Measurements from ENCODE around the gene LACRT. TPM values are rescaled to one million over a fixed set of nuclear protein-coding genes. Genes with fewer than 3 reads are reported as not detected.

The LACRT gene
- total and polyA plus RNA-seq, 8 donors = not detected

GRCh38 chr12:54603872-54604271 lies 30.8 kb downstream of the LACRT start:
- no peaks in the 10 kb centered on the region for H3K4me1 ChIP-seq
- TF ChIP-seq POLR2A (IDR thresholded peaks at IDR 0.05) (no peak), CTCF (IDR thresholded peaks at IDR 0.05) (no peak), EP300 (IDR thresholded peaks at IDR 0.05) (no peak), POLR2AphosphoS5 (IDR thresholded peaks at IDR 0.05) (no peak)
- H3K9me3 ChIP-seq = no peaks in the 10 kb centered on the region
- H3K27me3 ChIP-seq = peaks cover 0 to 4% (median 0%) of the 10 kb centered on the region in 3 donors
- no peak overlapping the region for H3K4me3 ChIP-seq
- no peaks in the 10 kb centered on the region for H3K36me3 ChIP-seq
- no peak overlapping the region for H3K27ac ChIP-seq
- no peak for DNase-seq
- intact Hi-C loops (cut with DNase I; ENCODE audit: low total_unique reads) = no loop called here
- 83 to 92% (median 87%) methylated on average over 5 of the region's 5 CpGs for WGBS, 5 donors

- Histone ChIP-seq H3K27me3 (peaks cover 0 to 2% (median 0%) of the 10 kb centered on the region in 3 donors), H3K36me3 (no peaks in the 10 kb centered on the region), H3K9me3 (no peaks in the 10 kb centered on the region), H3K27ac (no peak overlapping the region), H3K4me3 (no peak overlapping the region), H3K4me1 (no peaks in the 10 kb centered on the region)
- intact Hi-C loops (cut with DNase I; ENCODE audit: low total_unique reads) = no loop called here
- TF ChIP-seq CTCF (IDR thresholded peaks at IDR 0.05) = peak in 5 of 7 experiments; percentile 41 to 75 (median 69)
- peak in 1 of 3 donors; percentile 25 for TF ChIP-seq POLR2AphosphoS5 (IDR thresholded peaks at IDR 0.05)
- TF ChIP-seq POLR2A (IDR thresholded peaks at IDR 0.05) = no peak
- DNase-seq = peak; percentile 71 to 87
- WGBS, 5 donors = 16 to 27% (median 24%) methylated on average over 8 of the region's 8 CpGs
Measured at GRCh38 chr12:54603173-54603814, 31.4 kb downstream of the LACRT start.

- H3K4me1 ChIP-seq = no peaks in the 10 kb centered on the region
- H3K27me3 ChIP-seq = no peaks in the 10 kb centered on the region
- WGBS, 5 donors = 36 to 53% (median 45%) methylated on average over 2 of the region's 2 CpGs
- no peak overlapping the region for H3K4me3 ChIP-seq
- intact Hi-C loops (cut with DNase I; ENCODE audit: low total_unique reads) = no loop called here
- H3K9me3 ChIP-seq = no peaks in the 10 kb centered on the region
- no peaks in the 10 kb centered on the region for H3K36me3 ChIP-seq
- H3K27ac ChIP-seq = no peak overlapping the region
- DNase-seq = no peak
- TF ChIP-seq CTCF (IDR thresholded peaks at IDR 0.05) (no peak), EP300 (IDR thresholded peaks at IDR 0.05) (no peak), POLR2A (IDR thresholded peaks at IDR 0.05) (no peak)
Measured at GRCh38 chr12:54602661-54603060, 32.0 kb downstream of the LACRT start.

GRCh38 chr12:54601841-54602240 lies 32.9 kb downstream of the LACRT start:
- TF ChIP-seq CTCF (IDR thresholded peaks at IDR 0.05) (no peak), POLR2A (IDR thresholded peaks at IDR 0.05) (no peak), POLR2AphosphoS5 (IDR thresholded peaks at IDR 0.05) (no peak)
- Histone ChIP-seq H3K27ac (no peak overlapping the region), H3K4me3 (no peak overlapping the region), H3K4me1 (no peaks in the 10 kb centered on the region), H3K27me3 (no peaks in the 10 kb centered on the region), H3K36me3 (no peaks in the 10 kb centered on the region), H3K9me3 (no peaks in the 10 kb centered on the region)
- 53 to 60% (median 56%) methylated on average over 4 of the region's 4 CpGs for WGBS, 5 donors
- no peak for DNase-seq
- intact Hi-C loops (cut with DNase I; ENCODE audit: low total_unique reads) = no loop called here
